Hepatic stellate cell (primary cell): ENCODE measurements around the gene DUOX1.
A peak's percentile ranks its signal among the peaks of the same experiment; 100 is the strongest.
"Not testable (repeated sequence)": the region's sequence is repeated elsewhere in the genome, so short reads cannot be mapped to it uniquely, and the experiment has no call there.

ENCODE experiments used
- DNase-seq: peaks from one replicate; pipeline ENCODE4 v3.0.0; 2011; ENCODE audit warnings: low spot score

DUOX1 gene

GRCh38 chr15:45121706-45122417, 7.9 kb upstream of the DUOX1 start:
- peak; percentile 88 for DNase-seq

- no peak for DNase-seq
These were observed 7.1 kb upstream of the DUOX1 start for GRCh38 chr15:45122719-45123118.

GRCh38 chr15:45123397-45123796, 6.4 kb upstream of the DUOX1 start:
- DNase-seq, result no peak

- no peak for DNase-seq
These were observed 3.1 kb upstream of the DUOX1 start for GRCh38 chr15:45126535-45127158.

GRCh38 chr15:45128971-45129639, 689 bp upstream of the DUOX1 start:
- DNase-seq, result no peak

GRCh38 chr15:45130291-45131000, 652 bp downstream of the DUOX1 start:
- DNase-seq, result no peak

GRCh38 chr15:45131510-45131909, 1.7 kb downstream of the DUOX1 start:
- DNase-seq, result no peak

GRCh38 chr15:45132844-45133560, 3.2 kb downstream of the DUOX1 start:
- DNase-seq, result no peak

GRCh38 chr15:45133561-45133920, 3.7 kb downstream of the DUOX1 start:
- DNase-seq, result no peak

- no peak for DNase-seq
These were observed 4.3 kb downstream of the DUOX1 start for GRCh38 chr15:45134046-45134445.

GRCh38 chr15:45134682-45135604, 5.1 kb downstream of the DUOX1 start:
- DNase-seq, result no peak

GRCh38 chr15:45135705-45136377, 6.0 kb downstream of the DUOX1 start:
- not testable (repeated sequence) for DNase-seq

GRCh38 chr15:45136378-45136764, 6.6 kb downstream of the DUOX1 start:
- no peak for DNase-seq

GRCh38 chr15:45137703-45138102, 7.9 kb downstream of the DUOX1 start:
- no peak for DNase-seq

GRCh38 chr15:45138814-45139765, 9.3 kb downstream of the DUOX1 start:
- DNase-seq, result no peak

GRCh38 chr15:45139770-45140169, 10.0 kb downstream of the DUOX1 start:
- no peak for DNase-seq

- no peak for DNase-seq
These were observed 10.9 kb downstream of the DUOX1 start for GRCh38 chr15:45140557-45141250.

GRCh38 chr15:45141386-45141785, 11.6 kb downstream of the DUOX1 start:
- no peak for DNase-seq

GRCh38 chr15:45143056-45143455, 13.3 kb downstream of the DUOX1 start:
- no peak for DNase-seq
